Right ventricle myocardium inferior (tissue), 1 donor: ENCODE measurements around the gene JAZF1. TPM values are rescaled to one million over a fixed set of nuclear protein-coding genes. Genes with fewer than 3 reads are reported as not detected.

ENCODE experiments used
- ATAC-seq: fragments of 200-7000 bp; cut with Tn5 transposase; one replicate; pipeline ENCODE4 v1.9.1; 2020; ENCODE audit warnings: mild to moderate bottlenecking, moderate library complexity
- DNase-seq: peaks from one replicate; pipeline ENCODE4 v3.0.0; 2021; ENCODE audit errors: missing footprints
- intact Hi-C: fragments of 100-400 bp; cut with DNase I; formaldehyde crosslinking; loops from one replicate; pipeline ENCODE4 v1.11.0; 2022
- total RNA-seq: library from RNA; stranded (reverse); fragmentation: NEBNext Ultra II Directional; extraction: Animal tissue kit (Norgen Biotek cat#: 25700); gene quantifications from one replicate; pipeline ENCODE4 v1.2.1, GENCODE V29; 2021
- donor health status: DM: no; HTN: yes; CAD: no; lungs with severe emphysema.

Gene JAZF1
- total RNA-seq, 1 donor from 2014 or later, result 25.6 TPM

DNA sequence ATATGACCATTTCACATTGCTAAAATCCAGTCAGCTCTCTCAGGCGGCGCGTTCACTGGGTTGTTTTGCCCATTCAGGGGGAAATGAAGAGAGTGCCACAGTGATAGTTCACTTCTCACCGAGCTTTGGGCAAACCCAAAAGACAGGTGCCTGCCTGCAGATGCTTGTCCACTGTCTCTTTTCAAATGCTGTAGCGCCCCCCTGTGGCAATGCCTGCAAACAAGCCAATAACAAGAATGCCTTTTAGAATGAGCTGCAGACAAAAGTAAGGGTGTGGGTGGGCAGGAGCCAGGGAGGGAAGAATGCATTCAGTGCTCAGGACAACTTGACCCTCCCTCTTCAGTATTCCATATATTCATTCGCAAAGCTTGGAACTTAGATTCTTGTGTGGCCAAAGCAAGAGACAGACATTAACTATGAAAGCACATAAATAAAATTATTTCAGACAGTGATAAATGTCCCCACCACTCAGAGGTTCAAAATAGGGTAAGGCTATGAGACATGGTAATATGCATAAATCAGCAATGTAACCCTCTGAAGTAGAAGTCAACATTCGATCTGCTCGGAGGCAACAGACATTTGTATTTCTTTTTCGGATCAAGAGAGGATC is 86.9 kb downstream of the JAZF1 start:
- peak; percentile 74 for DNase-seq
- ATAC-seq, result no peak
- intact Hi-C loops, result loop anchor here (10.0 kb wide), 2 partner anchors 169 to 349 kb away; partner anchors contain the start of gene TAX1BP1

DNA sequence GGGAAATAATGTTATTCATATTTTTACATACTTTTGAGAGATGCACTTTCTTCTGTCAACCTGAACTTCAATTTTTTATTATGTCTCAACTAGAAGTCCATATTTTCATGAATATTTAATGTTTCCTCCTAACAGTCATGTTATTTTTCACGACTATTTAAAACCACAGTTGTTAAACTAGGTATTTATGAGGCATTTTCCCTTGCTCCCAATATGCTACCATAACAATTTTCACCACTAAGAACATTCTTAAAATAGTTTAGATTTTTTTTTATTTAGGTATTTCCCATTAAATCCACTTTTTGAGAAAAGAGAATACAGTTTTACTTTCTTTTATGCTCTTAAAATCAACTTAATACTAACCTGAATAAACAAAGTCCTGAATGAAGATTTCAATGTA is 89.4 kb downstream of the JAZF1 start:
- intact Hi-C loops, result loop anchor here (10.0 kb wide), 2 partner anchors 166 to 346 kb away; partner anchors contain the start of gene TAX1BP1
- no peak for ATAC-seq

DNA sequence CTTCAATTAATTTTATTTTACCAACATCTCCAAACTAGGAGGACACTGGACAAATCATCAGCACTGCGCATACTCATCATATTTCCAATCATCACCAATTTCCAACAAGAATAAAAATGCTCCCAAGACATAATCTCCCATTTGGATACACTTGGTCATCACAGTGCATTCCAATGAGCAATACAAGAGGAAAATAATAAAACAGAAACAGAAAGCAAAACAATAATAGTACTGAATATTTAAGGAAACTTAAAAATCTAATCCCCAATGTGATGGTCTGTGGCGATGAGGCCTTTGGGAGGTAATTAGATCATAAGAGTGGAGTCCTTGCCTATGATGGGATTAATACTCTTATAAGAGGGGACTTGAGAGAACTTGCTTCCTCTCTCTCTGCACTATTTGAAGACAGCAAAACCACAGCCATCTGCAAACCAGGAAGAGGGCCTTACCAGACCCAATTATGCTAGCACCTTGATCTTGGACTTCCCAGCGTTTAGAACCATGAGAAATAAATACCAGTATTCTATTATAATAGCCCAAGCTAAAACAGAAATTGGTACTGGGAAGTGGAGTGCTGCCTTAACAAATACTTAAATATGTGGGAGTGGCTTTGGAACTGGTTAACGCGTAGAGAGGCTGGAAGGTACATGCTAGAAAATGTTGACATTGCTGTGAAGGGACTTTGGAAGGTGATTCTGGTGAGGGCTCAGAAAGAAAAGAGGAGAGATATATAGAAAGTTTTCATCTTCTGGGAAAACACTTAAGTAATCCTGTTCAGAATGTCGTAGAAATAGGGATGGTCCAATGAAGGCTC is 91.5 kb downstream of the JAZF1 start:
- DNase-seq (no peak), ATAC-seq (no peak)
- intact Hi-C loops, result no loop called here

More for the DNA sequence above, 89.4 kb downstream of the JAZF1 start:
- DNase-seq, result no peak

DNA sequence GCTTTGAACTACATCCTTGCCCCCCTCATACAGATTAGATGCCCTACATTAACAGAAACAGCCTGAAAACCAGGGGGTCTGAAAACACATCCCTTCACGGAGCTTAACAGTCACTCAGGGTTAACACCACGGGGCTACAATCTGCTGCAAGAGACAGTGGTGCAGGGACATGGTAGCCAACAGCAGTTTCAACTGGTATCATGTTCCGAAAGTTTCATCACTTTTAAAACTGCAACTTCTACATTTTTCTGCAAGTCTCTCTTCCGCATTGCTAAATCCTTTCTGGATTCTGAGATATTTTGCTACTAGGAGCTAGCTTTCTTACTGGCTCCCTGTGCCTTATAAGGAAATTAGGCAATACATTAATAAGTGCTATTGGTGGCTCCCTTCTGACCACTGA is 92.6 kb downstream of the JAZF1 start:
- ATAC-seq, result peak; percentile 62
- DNase-seq, result peak; percentile 39
- intact Hi-C loops, result no loop called here

DNA sequence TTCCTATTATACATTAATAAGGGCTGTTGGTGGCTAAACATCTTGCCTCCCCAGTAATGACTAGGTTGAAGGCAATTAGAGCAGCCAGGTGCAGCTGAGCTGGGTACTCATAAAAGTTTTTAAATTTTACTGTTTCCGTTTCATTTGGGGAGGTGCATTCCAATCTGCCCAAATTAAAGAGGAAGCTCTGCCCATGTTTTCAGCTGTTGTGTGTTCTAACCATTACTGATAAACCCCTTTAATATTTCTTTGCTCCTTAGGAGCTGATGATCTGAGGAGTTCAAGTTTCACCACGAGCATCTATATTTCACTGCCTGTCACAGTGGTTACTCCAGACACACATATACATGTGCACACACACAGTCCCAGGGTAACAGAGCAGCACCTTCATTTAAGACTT is 94.4 kb downstream of the JAZF1 start:
- DNase-seq, result no peak
- intact Hi-C loops, result no loop called here
- ATAC-seq, result no peak

DNA sequence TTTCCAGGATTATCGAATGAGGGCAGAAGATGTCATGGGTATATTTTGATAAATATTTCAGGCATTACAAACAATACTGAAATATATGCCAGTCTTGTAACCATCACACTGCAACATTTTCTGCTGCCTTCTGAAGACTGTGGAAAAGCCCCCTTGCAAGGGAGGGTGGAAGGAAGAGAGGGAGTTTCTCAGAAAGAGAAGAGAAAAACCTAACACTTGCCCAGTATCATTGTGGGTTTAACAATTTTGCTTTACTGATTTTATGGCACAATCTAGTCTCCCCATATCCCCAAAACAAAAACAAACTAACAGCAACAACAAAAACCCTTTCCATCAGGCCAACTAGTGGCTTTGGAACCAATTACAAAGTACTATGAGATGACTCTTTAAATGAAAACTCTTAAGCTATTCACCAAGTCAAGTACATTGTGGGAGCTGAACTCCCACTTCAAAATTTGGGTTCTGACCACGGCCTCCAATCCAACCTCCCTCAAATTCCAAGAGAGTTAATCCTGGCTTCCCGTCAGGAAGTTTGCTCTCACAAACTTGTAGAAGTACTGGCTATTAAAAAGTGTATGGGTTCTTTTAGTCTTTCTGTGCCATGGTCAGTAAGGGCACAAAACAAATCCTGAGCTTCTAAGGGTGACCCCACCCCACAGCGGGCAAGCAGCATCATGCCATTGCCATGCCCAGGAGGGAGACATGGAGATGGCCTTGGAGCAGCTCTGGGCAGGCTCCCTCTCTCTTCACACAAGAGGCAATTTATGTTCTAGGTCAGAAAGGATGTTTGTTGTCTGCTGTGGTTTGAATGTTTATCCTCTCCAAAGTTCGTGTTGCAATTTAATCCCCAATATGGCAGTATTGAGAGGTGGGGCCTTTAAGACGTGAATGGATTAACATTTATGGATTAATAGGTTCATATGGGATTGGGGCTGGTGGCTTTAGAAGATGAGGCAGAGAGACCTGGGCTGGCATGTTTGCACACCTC is 96.3 kb downstream of the JAZF1 start:
- no peak for DNase-seq
- intact Hi-C loops, result no loop called here
- ATAC-seq, result no peak

DNA sequence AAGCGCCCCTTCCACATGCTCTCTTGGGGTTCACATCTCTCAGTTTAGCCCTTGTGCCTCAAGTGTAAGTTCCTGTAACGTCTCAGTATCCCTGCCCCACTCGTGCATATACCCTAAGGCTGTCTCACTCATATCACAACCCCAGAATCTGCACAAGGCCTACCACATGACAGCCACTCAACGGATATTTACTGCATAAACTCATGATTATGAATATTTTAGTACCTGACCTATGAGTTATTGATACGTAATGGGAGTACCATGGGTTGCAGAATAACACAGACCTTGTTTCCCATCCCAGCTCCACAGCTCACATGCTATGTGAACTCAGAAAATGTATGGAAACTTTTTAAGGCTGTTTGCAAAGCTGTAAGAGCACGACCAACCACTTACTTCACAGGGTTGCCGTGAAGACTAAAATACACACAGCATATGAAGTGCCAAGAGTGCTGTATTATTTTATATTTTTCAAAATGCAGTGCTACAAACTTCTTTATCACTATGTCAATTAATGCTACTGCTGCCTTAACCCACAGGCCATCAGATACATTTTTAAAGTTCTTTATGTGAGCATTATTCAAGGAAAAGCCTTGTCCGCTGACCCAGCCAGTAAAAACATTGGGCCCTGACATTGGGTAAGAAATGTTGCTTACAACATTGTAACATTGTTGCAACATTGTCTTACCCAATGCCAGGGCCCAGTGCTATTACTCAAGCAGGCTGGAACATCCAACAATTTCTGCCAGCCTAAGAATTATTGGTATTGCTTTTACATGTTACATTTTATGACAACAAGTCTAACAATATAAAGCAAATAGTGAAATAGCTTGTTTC is 97.2 kb downstream of the JAZF1 start:
- DNase-seq, result peak; percentile 23
- intact Hi-C loops, result no loop called here
- no peak for ATAC-seq

DNA sequence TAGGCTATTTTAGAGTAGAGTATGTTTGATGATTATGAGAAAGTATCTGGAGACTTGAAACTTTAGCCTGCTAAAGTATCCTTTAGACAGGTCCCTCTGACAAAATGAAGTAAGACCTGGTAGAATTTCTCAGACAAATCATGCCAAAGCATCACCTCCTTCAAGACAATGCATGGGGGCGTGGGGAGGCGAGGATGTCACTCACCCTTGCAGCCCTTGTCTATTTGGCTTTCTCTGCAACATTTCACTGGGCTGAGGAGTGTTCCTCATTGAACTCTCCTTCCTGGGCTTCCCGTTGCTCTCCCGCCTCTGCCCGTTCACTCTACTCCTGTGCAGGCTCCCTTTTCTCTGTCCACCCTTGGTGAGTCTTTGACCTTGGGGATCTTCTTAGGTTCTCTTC is 98.5 kb downstream of the JAZF1 start:
- intact Hi-C loops, result no loop called here
- DNase-seq, result peak; percentile 61
- no peak for ATAC-seq

DNA sequence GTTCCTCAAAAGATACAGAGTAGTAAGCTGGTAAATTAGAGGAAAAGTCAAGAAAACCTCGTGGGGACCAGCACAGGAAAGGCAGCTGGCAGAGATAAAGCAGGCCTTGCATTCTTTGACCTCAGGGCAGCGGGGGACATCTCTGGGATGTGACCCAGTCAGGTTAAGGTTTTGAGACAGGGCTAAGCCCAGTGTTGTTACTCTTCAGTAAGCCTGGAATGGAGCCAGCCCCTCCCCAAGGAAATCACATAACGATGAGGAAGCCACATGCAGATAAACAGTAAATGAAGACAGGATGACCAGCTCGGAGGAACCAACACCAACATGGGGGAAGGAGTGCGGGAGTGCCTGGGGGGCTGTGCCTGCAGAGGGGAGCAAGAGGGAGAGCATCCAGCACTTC is 99.6 kb downstream of the JAZF1 start:
- intact Hi-C loops, result no loop called here
- no peak for ATAC-seq
- peak; percentile 73 for DNase-seq

DNA sequence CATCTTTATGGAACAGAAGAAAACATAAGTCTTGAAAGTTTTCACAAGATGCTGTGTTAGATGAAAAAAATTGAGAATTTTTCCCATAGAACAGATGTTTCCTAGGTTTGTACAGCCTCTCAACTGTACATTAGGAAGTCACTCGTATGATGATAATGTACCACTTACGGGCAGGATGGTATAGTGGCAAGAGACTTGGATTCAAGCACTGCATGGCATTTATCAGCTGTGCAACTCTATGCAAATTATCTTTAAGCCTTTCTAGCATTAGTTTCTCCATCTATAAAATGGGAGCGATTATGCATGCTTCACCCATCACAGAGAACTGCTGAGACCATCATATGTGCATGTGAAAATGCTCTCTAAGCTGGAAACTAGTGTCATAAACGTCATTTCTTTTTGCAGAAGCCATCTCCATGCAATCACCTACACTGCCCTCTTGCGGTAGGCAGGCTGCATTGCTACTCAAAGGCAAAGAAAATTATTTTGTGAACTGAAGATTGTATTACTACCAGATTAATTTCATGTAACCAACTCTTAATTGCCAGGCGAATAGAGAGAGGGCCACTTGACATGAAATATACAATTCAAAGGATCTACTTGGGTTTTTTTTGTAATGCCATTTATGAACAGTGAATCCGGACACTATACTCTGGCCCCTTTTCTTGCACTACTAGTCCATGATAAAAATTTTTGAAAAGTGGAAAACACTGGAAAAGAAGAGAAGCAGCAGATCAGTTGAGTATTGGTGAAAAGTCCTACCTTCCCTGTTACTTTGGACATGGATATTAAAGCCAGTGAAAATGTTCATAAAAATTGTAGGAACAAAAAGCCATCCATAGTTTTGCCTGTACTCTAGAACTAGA is 102.3 kb downstream of the JAZF1 start:
- no peak for ATAC-seq
- intact Hi-C loops, result loop anchor here (5.0 kb wide), 1 partner anchor 881 kb away; no protein-coding TSS in a partner anchor
- peak; percentile 39 for DNase-seq

DNA sequence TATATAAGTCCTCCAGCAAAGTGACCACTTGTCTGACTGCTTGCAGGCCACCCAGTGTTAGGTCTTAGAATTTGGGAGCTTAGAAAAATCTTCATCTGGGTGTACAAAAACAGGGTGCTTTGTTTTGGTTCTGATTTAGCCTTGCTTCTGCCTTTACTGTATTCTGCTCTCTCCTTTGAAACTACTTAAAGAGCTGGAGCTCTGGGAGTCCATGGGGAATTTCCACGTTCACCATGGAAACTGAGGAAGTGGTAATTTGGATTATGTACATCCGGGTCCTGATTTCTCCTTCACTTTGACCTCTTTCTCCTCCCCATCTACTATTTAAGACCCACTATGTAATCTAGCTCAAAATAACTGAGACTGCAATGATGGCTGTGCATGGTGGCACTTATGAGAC is 103.0 kb downstream of the JAZF1 start:
- no peak for DNase-seq
- intact Hi-C loops, result loop anchor here (5.0 kb wide), 1 partner anchor 880 kb away; no protein-coding TSS in a partner anchor
- ATAC-seq, result no peak

DNA sequence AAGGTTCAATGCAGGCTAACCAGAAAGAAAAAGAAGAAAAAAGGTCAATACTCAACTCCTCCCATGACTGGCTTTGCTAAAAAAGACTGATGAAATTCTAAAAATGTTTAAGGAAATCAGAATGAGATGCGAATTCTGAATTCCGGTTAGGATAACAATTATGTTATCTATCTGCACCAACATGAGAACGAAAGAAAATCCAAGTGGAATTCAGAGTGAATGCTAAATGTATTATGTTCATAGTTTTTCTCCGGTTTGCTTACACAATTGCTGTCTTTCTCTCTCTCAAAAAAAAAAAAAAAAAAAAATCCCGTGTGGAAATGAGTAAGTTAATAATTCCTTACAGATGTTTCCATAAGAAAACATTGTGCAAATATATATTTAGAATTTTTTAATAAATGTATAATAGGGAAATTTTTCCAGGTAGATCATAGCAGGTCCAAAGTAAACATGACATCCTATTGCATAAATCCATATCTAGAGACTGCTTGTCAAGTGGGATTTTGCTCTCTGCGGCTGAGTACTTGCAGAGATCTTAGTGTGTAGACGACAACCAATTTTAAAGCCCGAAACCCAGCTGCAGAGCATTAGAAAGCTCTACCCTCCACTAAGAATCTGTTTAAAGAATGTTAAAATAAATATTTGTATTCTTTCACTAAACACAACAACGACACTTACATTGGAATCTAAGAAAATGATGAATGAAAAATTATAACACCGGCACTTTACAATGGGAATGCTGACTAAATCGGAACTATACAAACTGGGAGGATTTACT is 104.0 kb downstream of the JAZF1 start:
- intact Hi-C loops, result loop anchor here (5.0 kb wide), 1 partner anchor 879 kb away; no protein-coding TSS in a partner anchor
- no peak for ATAC-seq

DNA sequence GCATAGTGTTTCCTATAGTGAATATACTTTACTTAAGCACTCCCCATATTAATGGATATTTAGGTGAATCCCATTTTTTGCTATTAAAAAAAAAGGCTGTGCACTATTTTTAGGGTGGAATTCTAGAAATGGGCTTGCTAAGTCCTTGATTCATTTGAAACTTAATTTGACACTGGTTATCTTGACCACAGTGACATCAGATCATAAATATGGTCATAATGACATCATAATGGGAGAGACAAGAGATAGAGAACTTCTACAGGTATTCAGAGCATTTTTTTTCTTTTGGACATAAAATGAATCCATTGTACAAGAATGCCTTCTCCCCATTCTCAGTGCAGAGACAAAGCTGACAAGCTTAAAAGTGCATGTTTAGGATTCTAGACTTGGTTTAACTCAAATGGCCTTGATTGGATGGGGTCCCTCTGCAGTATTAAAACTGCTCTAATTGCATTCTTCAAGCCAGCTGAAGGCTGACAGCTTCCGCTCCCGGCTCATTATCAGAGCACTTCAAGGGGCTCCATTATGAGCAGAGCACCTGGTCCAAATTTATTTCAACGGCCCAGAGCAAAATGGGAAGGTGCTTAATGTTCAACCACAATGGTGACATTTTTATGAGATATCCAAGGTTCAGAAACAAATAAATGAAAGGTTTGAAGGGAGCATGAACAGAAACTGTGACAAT is 104.8 kb downstream of the JAZF1 start:
- intact Hi-C loops, result loop anchor here (5.0 kb wide), 1 partner anchor 879 kb away; no protein-coding TSS in a partner anchor
- ATAC-seq, result no peak
- DNase-seq, result no peak

More for the DNA sequence above, 104.0 kb downstream of the JAZF1 start:
- DNase-seq, result no peak

DNA sequence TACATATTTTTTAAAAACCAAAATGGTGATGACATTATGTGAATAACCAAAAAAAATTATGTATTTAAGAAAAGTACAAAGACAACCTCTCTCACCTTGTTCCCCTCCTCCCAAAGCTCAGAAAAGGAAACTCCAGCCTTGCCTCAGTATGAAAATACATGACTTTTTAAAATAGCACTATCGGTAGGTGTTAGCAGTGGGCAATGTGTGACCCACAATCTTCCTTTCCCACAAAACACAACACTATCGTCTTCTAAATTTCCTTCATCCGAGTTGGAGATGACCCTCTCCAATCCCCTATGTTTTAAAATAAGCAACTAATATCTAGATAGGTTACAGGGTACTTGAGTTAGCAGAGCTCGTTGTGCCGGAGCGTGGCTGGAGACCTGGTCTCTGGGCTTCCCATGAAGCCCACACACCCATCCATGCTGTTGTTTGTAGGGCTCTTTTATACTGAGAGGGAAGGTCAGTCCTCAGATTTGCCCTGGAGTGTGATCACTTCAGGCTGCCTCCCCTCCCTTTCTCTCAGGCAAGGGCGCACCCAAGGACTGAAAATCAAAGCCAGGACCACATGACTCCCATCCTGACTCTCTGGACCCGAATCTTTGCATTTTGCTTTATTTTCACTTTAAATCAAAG is 107.6 kb downstream of the JAZF1 start:
- ATAC-seq, result no peak
- DNase-seq, result no peak
- intact Hi-C loops, result no loop called here

DNA sequence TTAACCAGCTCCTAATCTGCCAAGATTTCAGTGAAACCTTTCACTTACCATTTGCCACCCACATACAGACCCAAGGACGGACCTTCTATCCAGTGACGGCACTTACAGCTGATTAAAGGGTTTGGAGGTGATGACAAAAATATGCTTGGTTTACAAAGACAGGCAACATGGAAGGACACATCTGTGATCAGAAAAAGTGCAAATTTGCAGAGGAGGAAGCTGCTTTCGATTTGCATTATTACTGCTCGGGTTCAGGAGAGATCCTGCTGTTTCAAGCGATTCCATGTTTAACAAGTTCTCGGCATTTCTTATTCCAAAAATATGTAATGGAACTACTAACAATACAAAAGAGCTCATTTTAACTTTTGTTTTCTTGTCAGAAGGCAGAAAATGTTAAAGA is 109.0 kb downstream of the JAZF1 start:
- ATAC-seq, result no peak
- no peak for DNase-seq
- intact Hi-C loops, result no loop called here
